Tibial artery (tissue), 4 donors: ENCODE measurements around the gene SLC35F6.

Source experiments
- DNase-seq, 2 donors: peaks; one replicate each; pipeline ENCODE4 v3.0.0-alpha.2; 2019
- H3K27ac ChIP-seq, 2 donors: fragments of 200-600 bp; sonication (generic) in 1 of 2; 1 replicate in 1 of 2; 2 replicates in 1 of 2; pipeline ENCODE4 v1.5.1; 2018 to 2019; ENCODE audit warnings: mild to moderate bottlenecking in 1 of 2
- H3K27me3 ChIP-seq, 2 donors: fragments of 200-600 bp; sonication (generic) in 1 of 2; one replicate each; pipeline versions ENCODE4 v1.5.1 to v1.6.0; 2016 to 2019
- H3K36me3 ChIP-seq, 3 donors: fragments of 200-600 bp; sonication (generic) in 2 of 3; one replicate each; pipeline ENCODE4 v1.5.1; 2016 to 2019; ENCODE audit warnings: mild to moderate bottlenecking in 2 of 3
- H3K4me1 ChIP-seq, 4 donors: fragments of 200-600 bp; sonication (generic) in 2 of 4; 1 replicate in 3 of 4; 2 replicates in 1 of 4; pipeline ENCODE4 v1.5.1; 2016 to 2019
- H3K4me3 ChIP-seq, 2 donors: fragments of 200-600 bp; sonication (generic) in 1 of 2; 1 replicate in 1 of 2; 2 replicates in 1 of 2; pipeline ENCODE4 v1.5.1; 2018 to 2019; ENCODE audit warnings: mild to moderate bottlenecking in 2 of 2
- H3K9me3 ChIP-seq, 3 donors: fragments of 200-600 bp; sonication (generic) in 1 of 3; one replicate each; pipeline ENCODE4 v1.5.1; 2016 to 2019
- CTCF ChIP-seq, 2 experiments: fragments of 200-600 bp in 1 of 2; fragments of 450-650 bp in 1 of 2; IDR thresholded peaks; one replicate each; pipeline ENCODE4 v1.5.1; 2017 to 2019; ENCODE audit warnings: antibody characterized with exemption in 2 of 2, mild to moderate bottlenecking in 1 of 2, moderate library complexity in 1 of 2
- intact Hi-C: fragments of 100-400 bp; cut with DNase I; formaldehyde crosslinking; loops from one replicate; pipeline ENCODE4 v1.15.0; 2023; ENCODE audit warnings: low total_unique reads

SLC35F6 gene

GRCh38 chr2:26740346-26740745, 23.7 kb upstream of the SLC35F6 start:
- H3K4me3 ChIP-seq: no peak overlapping the region
- H3K27ac ChIP-seq: no peak overlapping the region
- no peaks in the 10 kb centered on the region for H3K4me1 ChIP-seq
- intact Hi-C loops: loop anchor here (5.0 kb wide), 1 partner anchor 53 kb away; no protein-coding TSS in a partner anchor
- no peaks in the 10 kb centered on the region for H3K9me3 ChIP-seq
- no peak for DNase-seq
- H3K36me3 ChIP-seq: no peaks in the 10 kb centered on the region
- no peak for TF ChIP-seq CTCF (IDR thresholded peaks at IDR 0.05)
- H3K27me3 ChIP-seq: no peaks in the 10 kb centered on the region

GRCh38 chr2:26740890-26741302, 23.2 kb upstream of the SLC35F6 start:
- no peak for DNase-seq
- no peaks in the 10 kb centered on the region for H3K4me1 ChIP-seq
- intact Hi-C loops: loop anchor here (5.0 kb wide), 1 partner anchor 54 kb away; no protein-coding TSS in a partner anchor

GRCh38 chr2:26742048-26742770, 21.9 kb upstream of the SLC35F6 start:
- intact Hi-C loops: loop anchor here (5.0 kb wide), 1 partner anchor 55 kb away; no protein-coding TSS in a partner anchor

More at GRCh38 chr2:26740890-26741302, 23.2 kb upstream of the SLC35F6 start:
- H3K27me3 ChIP-seq: no peaks in the 10 kb centered on the region
- TF ChIP-seq CTCF (IDR thresholded peaks at IDR 0.05): no peak
- H3K36me3 ChIP-seq: no peaks in the 10 kb centered on the region
- no peaks in the 10 kb centered on the region for H3K9me3 ChIP-seq
- no peak overlapping the region for H3K27ac ChIP-seq
- no peak overlapping the region for H3K4me3 ChIP-seq

GRCh38 chr2:26743852-26744251, 20.2 kb upstream of the SLC35F6 start:
- no peak overlapping the region for H3K27ac ChIP-seq
- DNase-seq: no peak
- intact Hi-C loops: loop anchor here (2.0 to 5.0 kb wide), 2 partner anchors 57 to 137 kb away; no protein-coding TSS in a partner anchor
- no peaks in the 10 kb centered on the region for H3K9me3 ChIP-seq
- TF ChIP-seq CTCF (IDR thresholded peaks at IDR 0.05): no peak
- H3K4me3 ChIP-seq: no peak overlapping the region
- no peaks in the 10 kb centered on the region for H3K4me1 ChIP-seq
- no peaks in the 10 kb centered on the region for H3K36me3 ChIP-seq
- no peaks in the 10 kb centered on the region for H3K27me3 ChIP-seq

More at GRCh38 chr2:26742048-26742770, 21.9 kb upstream of the SLC35F6 start:
- Histone ChIP-seq H3K27ac (no peak overlapping the region), H3K36me3 (no peaks in the 10 kb centered on the region), H3K27me3 (no peaks in the 10 kb centered on the region), H3K4me1 (no peaks in the 10 kb centered on the region), H3K9me3 (no peaks in the 10 kb centered on the region), H3K4me3 (no peak overlapping the region)
- TF ChIP-seq CTCF (IDR thresholded peaks at IDR 0.05): no peak
- no peak for DNase-seq

GRCh38 chr2:26744953-26745352, 19.1 kb upstream of the SLC35F6 start:
- intact Hi-C loops: loop anchor here (2.0 to 5.0 kb wide), 2 partner anchors 58 to 138 kb away; no protein-coding TSS in a partner anchor
- Histone ChIP-seq H3K4me3 (no peak overlapping the region), H3K4me1 (no peaks in the 10 kb centered on the region), H3K36me3 (no peaks in the 10 kb centered on the region), H3K27ac (no peak overlapping the region), H3K9me3 (no peaks in the 10 kb centered on the region), H3K27me3 (no peaks in the 10 kb centered on the region)
- no peak for TF ChIP-seq CTCF (IDR thresholded peaks at IDR 0.05)
- no peak for DNase-seq
